HG03354 (cell line): Measurements from ENCODE around the gene IGFLR1.

Experiments used
- ATAC-seq: cut with Tn5 transposase; IDR thresholded peaks from one replicate; pipeline ENCODE4 v1.9.1; 2021; ENCODE audit warnings: mild to moderate bottlenecking; ENCODE audit not compliant: unreplicated experiment, poor library complexity, severe bottlenecking

Gene IGFLR1, protein sequence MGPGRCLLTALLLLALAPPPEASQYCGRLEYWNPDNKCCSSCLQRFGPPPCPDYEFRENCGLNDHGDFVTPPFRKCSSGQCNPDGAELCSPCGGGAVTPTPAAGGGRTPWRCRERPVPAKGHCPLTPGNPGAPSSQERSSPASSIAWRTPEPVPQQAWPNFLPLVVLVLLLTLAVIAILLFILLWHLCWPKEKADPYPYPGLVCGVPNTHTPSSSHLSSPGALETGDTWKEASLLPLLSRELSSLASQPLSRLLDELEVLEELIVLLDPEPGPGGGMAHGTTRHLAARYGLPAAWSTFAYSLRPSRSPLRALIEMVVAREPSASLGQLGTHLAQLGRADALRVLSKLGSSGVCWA

DNA sequence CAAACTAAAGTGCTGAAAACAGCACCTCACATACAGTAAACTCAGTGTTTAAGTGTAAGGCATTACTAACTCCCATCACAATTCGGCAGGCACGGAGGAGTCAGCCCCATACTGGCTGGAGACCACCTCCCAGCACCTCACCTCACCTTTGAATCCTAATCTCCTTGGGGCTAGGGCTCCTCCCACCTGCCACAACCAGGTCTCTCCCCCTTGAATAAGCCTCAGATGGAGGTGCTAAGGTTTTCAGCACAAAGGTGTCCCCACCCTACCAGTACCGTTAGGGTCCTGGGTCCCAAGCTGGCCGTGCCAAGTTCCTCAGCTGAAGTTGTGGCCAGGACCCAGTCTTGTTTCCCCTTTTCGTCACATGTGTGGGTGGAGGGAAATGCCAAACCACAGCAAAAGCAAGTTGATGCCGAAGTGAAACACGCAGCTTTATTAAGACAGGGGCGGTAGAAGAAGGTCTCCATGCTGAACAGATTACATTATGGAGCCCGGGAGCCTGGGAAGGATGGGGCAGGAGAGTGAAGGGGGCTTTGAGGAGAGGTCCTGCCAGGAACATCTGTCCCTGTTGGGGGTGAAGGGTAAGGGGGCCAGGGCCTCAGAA is at the start of gene IGFLR1:
Gene IGFLR1, minus strand, starts transcription at position 332 of the 604 bp plus-strand sequence. CDS start 1,272 bp downstream, outside the sequence.
- no peak for ATAC-seq

- ATAC-seq = no peak
Measured at GRCh38 chr19:35791814-35792279, 49.6 kb upstream of the IGFLR1 start.

DNA sequence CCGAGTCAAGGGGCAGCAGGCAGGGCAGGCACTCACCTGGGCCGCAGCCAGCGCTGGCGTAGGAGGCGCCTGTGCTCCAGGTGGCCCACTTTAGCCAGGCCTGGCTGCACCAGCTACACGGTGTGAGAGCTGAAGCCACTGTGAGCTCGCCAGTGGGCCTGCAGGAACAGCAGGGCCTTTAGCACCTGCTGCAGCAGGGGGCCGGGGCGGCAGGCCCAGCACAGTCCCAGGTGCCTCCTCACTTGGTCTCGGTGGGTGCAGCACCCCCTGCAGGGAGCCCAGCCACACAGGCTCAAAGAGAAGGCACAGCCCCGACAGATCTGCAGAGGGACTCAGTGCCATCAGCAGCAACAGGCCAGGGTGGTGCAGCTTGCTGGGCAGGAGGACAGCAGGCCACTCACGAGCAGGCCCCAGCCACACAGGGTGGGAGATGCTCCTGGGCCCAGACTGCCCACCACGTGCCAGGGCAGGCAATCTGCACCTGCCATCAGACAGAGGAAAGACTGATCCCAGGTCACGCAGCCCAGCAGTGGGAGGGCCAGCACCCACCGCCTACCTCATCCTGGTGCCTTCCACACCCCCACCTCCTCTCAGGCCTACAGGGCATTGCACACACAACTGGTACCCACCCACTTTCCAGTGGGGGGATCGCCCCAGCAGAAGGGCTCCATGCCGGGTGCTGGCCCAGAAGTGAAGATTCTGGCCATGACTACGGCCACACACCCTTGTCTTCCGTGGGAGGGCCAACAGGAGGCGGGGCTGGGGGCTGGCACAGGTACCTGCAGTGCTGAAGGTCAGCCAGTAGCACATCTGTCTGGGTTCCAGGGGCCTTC is 48.9 kb upstream of the IGFLR1 start:
- no peak for ATAC-seq

GRCh38 chr19:35789978-35790944 is 48.0 kb upstream of the IGFLR1 start:
- ATAC-seq = no peak

DNA sequence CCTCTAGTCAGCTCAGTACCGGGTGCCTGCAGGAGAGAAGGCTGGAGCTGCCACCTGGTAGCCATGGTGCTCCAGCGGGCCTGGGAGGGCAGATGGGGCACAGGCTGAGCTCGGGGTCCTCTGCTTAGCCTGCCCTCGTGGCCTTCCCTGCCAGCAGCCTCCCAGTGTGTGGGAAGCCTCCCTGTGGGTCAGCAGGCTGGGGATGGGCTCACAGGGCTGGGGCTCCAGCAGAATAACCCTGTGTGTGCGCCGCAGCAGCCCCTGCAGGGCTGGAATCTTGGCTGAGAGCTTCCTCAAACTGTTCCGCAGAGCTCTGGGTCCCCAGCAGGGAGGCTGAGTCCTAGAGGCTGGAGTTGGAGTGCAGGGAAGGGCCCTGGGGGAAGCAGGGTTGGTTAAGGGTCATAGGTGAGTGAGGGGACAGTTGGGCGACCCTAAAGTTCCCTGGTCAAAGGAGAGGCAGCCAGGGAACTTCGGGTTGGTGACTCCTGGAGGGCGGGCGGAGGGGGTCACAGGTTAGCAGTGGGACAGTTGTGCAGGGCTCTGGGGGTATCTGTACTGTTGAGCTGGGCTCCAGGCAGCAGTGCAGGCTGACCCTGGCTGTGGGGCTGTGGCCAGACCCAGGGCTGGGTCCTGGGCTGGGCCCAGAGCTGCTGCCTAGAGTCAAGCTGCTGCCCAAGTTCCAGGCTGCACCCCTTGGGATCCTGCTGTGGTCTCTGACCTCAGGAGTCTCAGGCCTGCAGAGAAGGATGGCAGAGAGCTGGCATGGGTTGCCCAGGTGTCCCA is 47.1 kb upstream of the IGFLR1 start:
- ATAC-seq = no peak

DNA sequence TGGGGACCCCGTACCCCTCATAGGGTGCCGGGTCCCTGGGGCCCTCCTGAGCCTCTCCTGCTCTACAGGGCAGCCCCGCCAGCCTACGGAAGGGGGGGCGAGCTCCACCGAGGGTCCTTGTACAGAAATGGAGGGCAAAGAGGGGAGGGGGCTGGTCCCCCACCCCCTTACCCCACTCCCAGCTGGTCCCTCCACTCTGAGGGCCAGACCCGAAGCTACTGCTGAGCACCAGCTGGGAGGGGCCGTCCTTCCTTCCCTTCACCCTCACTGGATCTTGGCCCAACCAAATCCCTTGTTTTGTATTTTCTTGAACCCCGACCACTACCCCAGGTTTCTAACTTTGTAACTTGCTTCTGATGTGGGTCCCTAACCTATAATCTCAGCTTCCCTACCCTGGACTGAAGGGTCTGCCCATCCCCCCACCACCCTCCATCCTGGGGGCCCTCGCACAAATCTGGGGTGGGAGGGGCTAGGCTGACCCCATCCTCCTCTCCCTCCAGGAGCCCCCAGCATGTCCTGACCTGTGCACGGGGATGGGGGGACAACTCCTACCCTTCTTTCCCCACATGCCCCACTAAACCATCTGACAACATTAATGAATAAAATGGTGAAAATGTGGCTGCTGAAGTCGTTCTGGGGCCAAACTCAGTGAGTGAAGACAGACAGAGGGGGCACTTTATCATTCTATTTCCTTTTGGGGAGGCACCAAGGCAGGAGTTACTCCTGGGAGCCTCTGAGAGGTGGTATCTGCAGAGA is 46.1 kb upstream of the IGFLR1 start:
- ATAC-seq = no peak

DNA sequence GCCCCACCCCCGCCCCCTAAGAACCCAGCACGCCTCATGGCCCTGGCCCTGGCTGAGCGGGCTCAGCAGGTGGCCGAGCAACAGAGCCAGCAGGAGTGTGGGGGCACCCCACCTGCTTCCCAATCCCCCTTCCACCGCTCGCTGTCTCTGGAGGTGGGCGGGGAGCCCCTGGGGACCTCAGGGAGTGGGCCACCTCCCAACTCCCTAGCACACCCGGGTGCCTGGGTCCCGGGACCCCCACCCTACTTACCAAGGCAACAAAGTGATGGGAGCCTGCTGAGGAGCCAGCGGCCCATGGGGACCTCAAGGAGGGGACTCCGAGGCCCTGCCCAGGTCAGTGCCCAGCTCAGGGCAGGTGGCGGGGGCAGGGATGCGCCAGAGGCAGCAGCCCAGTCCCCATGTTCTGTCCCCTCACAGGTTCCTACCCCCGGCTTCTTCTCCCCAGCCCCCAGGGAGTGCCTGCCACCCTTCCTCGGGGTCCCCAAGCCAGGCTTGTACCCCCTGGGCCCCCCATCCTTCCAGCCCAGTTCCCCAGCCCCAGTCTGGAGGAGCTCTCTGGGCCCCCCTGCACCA is 45.1 kb upstream of the IGFLR1 start:
- no peak for ATAC-seq

GRCh38 chr19:35786299-35787160 is 44.3 kb upstream of the IGFLR1 start:
- ATAC-seq = no peak

DNA sequence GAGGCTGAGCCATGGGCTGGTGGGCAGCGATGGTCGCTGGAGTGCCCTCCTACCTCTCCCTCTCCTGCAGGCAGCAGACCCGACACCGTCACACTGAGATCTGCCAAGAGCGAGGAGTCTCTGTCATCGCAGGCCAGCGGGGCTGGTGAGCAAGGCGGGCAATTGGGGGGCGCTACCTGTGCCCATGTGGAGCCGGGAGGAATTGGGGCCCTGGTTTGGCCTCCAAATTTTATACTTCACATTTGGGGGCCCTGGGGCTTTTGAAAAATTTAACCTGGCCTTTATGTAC is 43.0 kb upstream of the IGFLR1 start:
- ATAC-seq = no peak

DNA sequence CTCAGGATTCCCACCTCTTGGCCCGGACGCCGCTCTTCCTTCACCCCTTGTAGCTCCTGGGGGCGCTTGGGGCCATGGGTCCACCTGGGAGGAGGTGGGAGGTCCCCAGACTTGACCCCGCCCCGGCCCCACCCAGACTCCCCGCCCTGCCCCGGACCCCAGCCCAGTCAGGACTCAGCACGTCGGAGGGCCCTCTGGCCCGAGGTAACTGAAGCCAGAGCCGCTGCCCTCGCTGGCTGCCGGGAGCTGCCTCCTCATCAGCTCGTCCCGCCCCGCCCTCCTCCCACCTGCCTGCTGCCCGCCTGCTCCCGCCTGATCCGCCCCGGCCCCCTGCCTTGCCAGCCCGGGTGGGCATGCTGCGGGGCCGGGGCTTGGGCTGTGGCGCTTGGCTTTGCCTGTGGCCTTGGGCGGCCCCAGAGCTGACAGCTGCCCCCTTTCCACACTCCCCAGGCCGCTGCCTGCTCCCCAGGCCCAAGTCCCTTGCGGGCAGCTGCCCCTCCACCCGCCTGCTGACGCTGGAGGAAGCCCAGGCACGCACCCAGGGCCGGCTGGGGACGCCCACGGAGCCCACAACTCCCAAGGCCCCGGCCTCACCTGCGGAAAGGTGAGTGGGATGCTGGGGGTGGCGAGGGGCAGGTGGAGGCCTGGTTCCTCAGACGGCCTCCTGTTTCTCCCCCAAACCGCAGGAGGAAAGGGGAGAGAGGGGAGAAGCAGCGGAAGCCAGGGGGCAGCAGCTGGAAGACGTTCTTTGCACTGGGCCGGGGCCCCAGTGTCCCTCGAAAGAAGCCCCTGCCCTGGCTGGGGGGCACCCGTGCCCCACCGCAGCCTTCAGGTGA is 42.5 kb upstream of the IGFLR1 start:
- no peak for ATAC-seq

DNA sequence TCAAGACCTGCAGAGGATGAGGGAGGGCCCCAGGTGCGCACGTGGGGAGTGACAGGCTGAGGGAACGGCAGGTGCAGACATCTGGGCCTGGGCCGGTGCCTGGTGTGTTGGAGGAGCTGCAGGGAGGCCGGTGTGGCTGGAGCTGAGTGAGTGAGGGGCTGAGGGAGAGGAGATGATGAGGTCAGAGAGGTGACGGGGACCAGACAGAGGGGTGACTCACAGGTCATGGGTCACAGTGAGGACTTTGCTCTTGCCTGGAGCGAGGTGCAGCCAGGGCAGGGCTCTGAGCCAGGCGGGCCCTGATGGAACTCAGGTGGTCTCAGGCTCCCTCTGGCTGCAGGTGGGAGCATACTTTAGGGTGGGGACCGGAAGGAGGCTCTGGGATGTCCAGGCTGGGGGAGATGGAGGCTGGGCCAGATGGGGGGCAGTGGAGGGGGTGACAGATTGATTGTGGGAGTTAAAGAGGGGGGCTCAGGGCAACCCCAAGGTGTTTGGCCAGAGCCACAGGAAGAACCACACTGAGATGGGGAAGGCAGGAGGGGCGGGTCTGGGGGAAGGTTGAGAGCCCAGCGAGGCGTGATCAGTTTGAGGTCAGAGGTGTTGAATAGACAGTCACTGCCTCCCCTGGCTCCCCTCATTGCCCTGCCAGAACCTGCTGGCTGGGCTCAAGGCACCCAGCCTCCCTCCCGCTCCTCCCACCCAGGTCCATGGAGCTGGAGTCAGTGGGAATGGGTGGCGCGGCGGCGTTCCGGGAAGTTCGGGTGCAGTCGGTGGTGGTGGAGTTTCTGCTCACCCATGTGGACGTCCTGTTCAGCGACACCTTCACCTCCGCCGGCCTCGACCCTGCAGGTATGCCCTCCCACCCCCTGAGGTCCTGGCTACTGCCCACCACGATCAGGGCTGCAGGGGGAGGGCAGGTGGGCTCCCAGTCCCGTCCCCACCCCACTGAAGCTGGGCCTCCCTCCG is 41.5 kb upstream of the IGFLR1 start:
- no peak for ATAC-seq

GRCh38 chr19:35782589-35782988 is 40.3 kb upstream of the IGFLR1 start:
- ATAC-seq = no peak

DNA sequence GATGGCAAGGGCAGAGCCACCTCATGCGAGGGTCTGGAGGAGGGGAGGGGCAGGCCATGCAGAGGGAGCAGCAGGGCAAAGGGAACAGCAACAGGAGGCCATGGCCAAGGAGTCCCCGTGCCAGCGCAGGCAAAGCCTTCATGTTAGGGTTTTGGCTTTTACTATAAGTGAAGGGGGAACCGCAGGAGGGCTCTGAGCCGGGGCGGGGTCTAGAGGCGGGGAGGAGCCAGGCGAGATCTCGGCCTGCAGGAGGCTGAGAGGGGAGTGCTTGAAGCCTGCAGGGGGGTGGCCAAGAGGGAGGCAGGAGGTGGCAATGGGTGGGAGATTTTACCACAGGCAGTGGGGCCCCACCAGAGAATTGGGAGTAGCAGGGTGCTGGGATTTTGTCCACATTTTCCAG is 39.4 kb upstream of the IGFLR1 start:
- ATAC-seq = no peak

- no peak for ATAC-seq
Measured at GRCh38 chr19:35780717-35781116, 38.5 kb upstream of the IGFLR1 start.

DNA sequence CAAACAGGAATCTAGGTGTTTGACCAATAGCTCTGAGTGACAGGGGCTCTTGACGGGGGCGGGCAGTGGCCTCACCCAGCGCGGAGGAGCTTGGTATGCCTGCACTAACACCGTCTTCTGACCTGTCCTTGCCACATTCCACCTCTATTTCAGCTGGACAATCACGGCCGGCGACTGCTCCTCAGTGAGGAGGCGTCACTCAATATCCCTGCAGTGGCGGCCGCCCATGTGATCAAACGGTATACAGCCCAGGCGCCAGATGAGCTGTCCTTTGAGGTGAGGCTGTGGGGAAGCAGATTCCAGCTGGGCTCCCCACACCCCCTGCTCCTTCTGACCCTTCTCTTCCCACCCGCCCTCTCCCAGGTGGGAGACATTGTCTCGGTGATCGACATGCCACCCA is 37.8 kb upstream of the IGFLR1 start:
- ATAC-seq = no peak
